HFFc6 (cell line): Measurements from ENCODE around the gene SYNPO2. TPM values are rescaled to one million over a fixed set of nuclear protein-coding genes. Genes with fewer than 3 reads are reported as not detected.

Source experiments
- DNase-seq: peaks from one replicate; pipeline ENCODE4 v3.0.0-alpha.2; 2018
- H3K27ac Mint-ChIP-seq: 2 replicates; pipeline ENCODE4 v1.8.0; 2020; ENCODE audit warnings: mild to moderate bottlenecking, mixed read lengths
- H3K27me3 Mint-ChIP-seq: 2 replicates; pipeline ENCODE4 v1.8.0; 2021; ENCODE audit warnings: mild to moderate bottlenecking, moderate library complexity, mixed read lengths; ENCODE audit not compliant: insufficient read depth
- H3K36me3 Mint-ChIP-seq: 2 replicates; pipeline ENCODE4 v1.8.0; 2021; ENCODE audit warnings: low read depth, mixed read lengths
- H3K4me1 Mint-ChIP-seq: 2 replicates; pipeline ENCODE4 v1.8.0; 2020; ENCODE audit warnings: low read depth, mixed read lengths
- H3K4me3 Mint-ChIP-seq: 2 replicates; pipeline ENCODE4 v1.8.0; 2020; ENCODE audit warnings: mild to moderate bottlenecking, moderate library complexity, mixed read lengths
- H3K9me3 Mint-ChIP-seq: 2 replicates; pipeline ENCODE4 v1.8.0; 2020; ENCODE audit warnings: mild to moderate bottlenecking, mixed read lengths
- CTCF ChIP-seq: fragments of 200-600 bp; sonication (generic); IDR thresholded peaks from 2 replicates; pipeline ENCODE4 v1.5.0; 2021; ENCODE audit warnings: antibody characterized with exemption, mild to moderate bottlenecking
- total RNA-seq, 6 experiments: library from RNA; stranded (reverse); fragmentation: NEBNext Ultra II Directional; extraction: Animal tissue kit (Norgen Biotek cat#: 25700); gene quantifications; 2 replicates in 1 of 6; 3 replicates in 5 of 6; pipeline ENCODE4 v1.2.3, GENCODE V29; 2021

SYNPO2 gene
- total RNA-seq, 6 experiments from 2014 or later: 11.6 to 36.7 (median 12.0) TPM

GRCh38 chr4:118920247-118920646 lies 31.6 kb downstream of the SYNPO2 start:
- DNase-seq: no peak
- Mint-ChIP-seq H3K4me1 (peaks cover 38% of the 10 kb centered on the region), H3K27ac (no peak overlapping the region), H3K9me3 (no peaks in the 10 kb centered on the region), H3K4me3 (no peak overlapping the region), H3K27me3 (no peaks in the 10 kb centered on the region), H3K36me3 (no peaks in the 10 kb centered on the region)
- TF ChIP-seq CTCF: no peak

- TF ChIP-seq CTCF: no peak
- H3K4me1 Mint-ChIP-seq: peaks cover 36% of the 10 kb centered on the region
- H3K36me3 Mint-ChIP-seq: no peaks in the 10 kb centered on the region
- H3K27me3 Mint-ChIP-seq: no peaks in the 10 kb centered on the region; the same call in 1 of the 2 replicates
- DNase-seq: no peak
- H3K27ac Mint-ChIP-seq: no peak overlapping the region
- no peak overlapping the region for H3K4me3 Mint-ChIP-seq
- H3K9me3 Mint-ChIP-seq: no peaks in the 10 kb centered on the region
Observed at GRCh38 chr4:118921786-118922185, 33.1 kb downstream of the SYNPO2 start.

- Mint-ChIP-seq H3K9me3 (no peaks in the 10 kb centered on the region), H3K27me3 (no peaks in the 10 kb centered on the region; the same call in 1 of the 2 replicates)
Observed at GRCh38 chr4:118923891-118924290, 35.2 kb downstream of the SYNPO2 start.

GRCh38 chr4:118927974-118928373 lies 39.3 kb downstream of the SYNPO2 start:
- TF ChIP-seq CTCF: no peak
- H3K9me3 Mint-ChIP-seq: no peaks in the 10 kb centered on the region
- H3K4me1 Mint-ChIP-seq: no peaks in the 10 kb centered on the region
- DNase-seq: no peak
- no peak overlapping the region for H3K27ac Mint-ChIP-seq
- no peaks in the 10 kb centered on the region; the same call in 1 of the 2 replicates for H3K27me3 Mint-ChIP-seq
- no peak overlapping the region for H3K4me3 Mint-ChIP-seq
- no peaks in the 10 kb centered on the region for H3K36me3 Mint-ChIP-seq

More at GRCh38 chr4:118923891-118924290, 35.2 kb downstream of the SYNPO2 start:
- TF ChIP-seq CTCF: no peak
- Mint-ChIP-seq H3K4me3 (no peak overlapping the region), H3K4me1 (peaks cover 15% of the 10 kb centered on the region), H3K27ac (no peak overlapping the region), H3K36me3 (no peaks in the 10 kb centered on the region)
- DNase-seq: no peak

GRCh38 chr4:118930255-118930654 lies 41.6 kb downstream of the SYNPO2 start:
- H3K27ac Mint-ChIP-seq: no peak overlapping the region
- H3K4me3 Mint-ChIP-seq: no peak overlapping the region
- no peak for DNase-seq
- H3K9me3 Mint-ChIP-seq: no peaks in the 10 kb centered on the region
- no peaks in the 10 kb centered on the region for H3K36me3 Mint-ChIP-seq
- no peaks in the 10 kb centered on the region for H3K4me1 Mint-ChIP-seq
- peaks cover 2% of the 10 kb centered on the region for H3K27me3 Mint-ChIP-seq
- TF ChIP-seq CTCF: no peak

- Mint-ChIP-seq H3K9me3 (no peaks in the 10 kb centered on the region), H3K4me3 (no peak overlapping the region), H3K27ac (no peak overlapping the region), H3K36me3 (no peaks in the 10 kb centered on the region), H3K27me3 (peaks cover 2% of the 10 kb centered on the region), H3K4me1 (no peaks in the 10 kb centered on the region)
- no peak for DNase-seq
- no peak for TF ChIP-seq CTCF
Observed at GRCh38 chr4:118931786-118932185, 43.1 kb downstream of the SYNPO2 start.
